Endodermal cell (in vitro differentiated cells): Measurements from ENCODE around the gene DNAJC1. TPM values are rescaled to one million over a fixed set of nuclear protein-coding genes. Genes with fewer than 3 reads are reported as not detected.

Experiments used
- DNase-seq: peaks from one replicate; pipeline ENCODE4 v3.0.0-alpha.2; 2017
- H3K27ac ChIP-seq: 2 replicates; pipeline ENCODE4 v1.5.1; 2013; ENCODE audit warnings: mild to moderate bottlenecking, low read depth, low read length, moderate library complexity
- H3K27me3 ChIP-seq: 2 replicates; pipeline ENCODE4 v1.6.1; 2013; ENCODE audit warnings: mild to moderate bottlenecking, low read length, moderate library complexity; ENCODE audit not compliant: insufficient read depth, control insufficient read depth, poor library complexity, severe bottlenecking
- H3K36me3 ChIP-seq: 2 replicates; pipeline ENCODE4 v1.7.0; 2013; ENCODE audit warnings: mild to moderate bottlenecking, low read length, moderate library complexity; ENCODE audit not compliant: control insufficient read depth, insufficient read depth
- H3K4me1 ChIP-seq: one replicate; pipeline ENCODE4 v1.7.0; 2013; ENCODE audit warnings: low read length; ENCODE audit not compliant: control insufficient read depth, insufficient read depth
- H3K4me3 ChIP-seq: 2 replicates; pipeline ENCODE4 v1.5.1; 2013; ENCODE audit warnings: mild to moderate bottlenecking, low read length, moderate library complexity
- H3K9ac ChIP-seq: 2 replicates; pipeline ENCODE4 v1.6.1; 2013; ENCODE audit warnings: mild to moderate bottlenecking, low read length, moderate library complexity; ENCODE audit not compliant: poor library complexity, severe bottlenecking; ENCODE audit errors: extremely low read depth
- H3K9me3 ChIP-seq: 2 replicates; pipeline ENCODE4 v1.6.1; 2013; ENCODE audit warnings: mild to moderate bottlenecking, low read length, moderate library complexity; ENCODE audit not compliant: control insufficient read depth
- H3K27ac Mint-ChIP-seq: 2 replicates; pipeline ENCODE4 v1.8.0; 2020; ENCODE audit warnings: mixed read lengths
- H3K27me3 Mint-ChIP-seq: 2 replicates; pipeline ENCODE4 v1.8.0; 2021; ENCODE audit warnings: mild to moderate bottlenecking, mixed read lengths; ENCODE audit not compliant: insufficient read depth
- H3K36me3 Mint-ChIP-seq: 2 replicates; pipeline ENCODE4 v1.8.0; 2020; ENCODE audit warnings: low read depth, mixed read lengths
- H3K4me1 Mint-ChIP-seq: 2 replicates; pipeline ENCODE4 v1.8.0; 2020; ENCODE audit warnings: mixed read lengths
- H3K4me3 Mint-ChIP-seq: 2 replicates; pipeline ENCODE4 v1.8.0; 2020; ENCODE audit warnings: mild to moderate bottlenecking, moderate library complexity, mixed read lengths
- H3K9me3 Mint-ChIP-seq: 2 replicates; pipeline ENCODE4 v1.8.0; 2020; ENCODE audit warnings: mild to moderate bottlenecking, mixed read lengths
- CTCF ChIP-seq: fragments of 200-600 bp; sonication (generic); conservative IDR thresholded peaks from 2 replicates; pipeline ENCODE4 v1.5.0; 2021; ENCODE audit warnings: antibody characterized with exemption, mild to moderate bottlenecking
- WGBS, 2 experiments: methylation state at CpG; one replicate each; pipeline versions ENCODE4 v1.1.5 to v1.1.7; 2013; ENCODE audit warnings: missing lambda C conversion rate in 2 of 2, mixed read lengths in 1 of 2; ENCODE audit not compliant: insufficient coverage in 1 of 2, insufficient read length in 1 of 2; 5-methylcytosine and 5-hydroxymethylcytosine counted together
- total RNA-seq, 2 donors: library from RNA; stranded (reverse); fragmentation: NEBNext Ultra II Directional in 1 of 2; extraction: Animal tissue kit (Norgen Biotek cat#: 25700) in 1 of 2; gene quantifications; 2 replicates in 1 of 2; 3 replicates in 1 of 2; pipeline ENCODE4 v1.2.1, GENCODE V29; 2021

Gene DNAJC1
- total RNA-seq, 2 donors from 2014 or later, result 23.5 to 30.4 TPM

- Histone ChIP-seq H3K27me3 (no peaks in the 10 kb centered on the region), H3K4me1 (peaks cover 7% of the 10 kb centered on the region), H3K27ac (no peak overlapping the region), H3K9ac (no peak overlapping the region), H3K9me3 (peaks cover 20% of the 10 kb centered on the region), H3K36me3 (no peaks in the 10 kb centered on the region), H3K4me3 (peak overlapping the region; percentile 8)
- 36 to 83% methylated on average over 1 to 3 of the region's 3 CpGs for WGBS, 2 experiments
- Mint-ChIP-seq H3K27me3 (no peaks in the 10 kb centered on the region), H3K4me1 (peaks cover 29% of the 10 kb centered on the region), H3K9me3 (peaks cover 18% of the 10 kb centered on the region), H3K4me3 (no peak overlapping the region), H3K27ac (peak overlapping the region; percentile 61), H3K36me3 (peaks cover 4% of the 10 kb centered on the region)
- no peak for TF ChIP-seq CTCF
- no peak for DNase-seq
Observed at GRCh38 chr10:22017283-22018020, 13.9 kb upstream of the DNAJC1 start.

- H3K27me3 Mint-ChIP-seq, result no peaks in the 10 kb centered on the region
- no peak overlapping the region for H3K4me3 Mint-ChIP-seq
- WGBS, 2 experiments, result 91 to 94% methylated on average over 5 of the region's 5 CpGs
- H3K27ac Mint-ChIP-seq, result no peak overlapping the region
- TF ChIP-seq CTCF, result no peak
- Histone ChIP-seq H3K4me3 (no peak overlapping the region), H3K9ac (no peak overlapping the region), H3K27ac (no peak overlapping the region), H3K4me1 (peaks cover 7% of the 10 kb centered on the region), H3K27me3 (no peaks in the 10 kb centered on the region), H3K36me3 (no peaks in the 10 kb centered on the region), H3K9me3 (peaks cover 20% of the 10 kb centered on the region)
- H3K36me3 Mint-ChIP-seq, result peaks cover 4% of the 10 kb centered on the region
- H3K9me3 Mint-ChIP-seq, result peaks cover 18% of the 10 kb centered on the region
- peaks cover 33% of the 10 kb centered on the region for H3K4me1 Mint-ChIP-seq
- DNase-seq, result no peak
Observed at GRCh38 chr10:22016046-22016705, 12.6 kb upstream of the DNAJC1 start.

GRCh38 chr10:22010973-22011408 is 7.5 kb upstream of the DNAJC1 start:
- Mint-ChIP-seq H3K36me3 (no peaks in the 10 kb centered on the region), H3K9me3 (peaks cover 2% of the 10 kb centered on the region), H3K4me1 (peaks cover 16% of the 10 kb centered on the region), H3K27me3 (no peaks in the 10 kb centered on the region), H3K4me3 (no peak overlapping the region), H3K27ac (no peak overlapping the region)
- H3K27me3 ChIP-seq, result no peaks in the 10 kb centered on the region
- H3K9ac ChIP-seq, result no peak overlapping the region
- H3K27ac ChIP-seq, result no peak overlapping the region
- 100% methylated on average over 1 of the region's 1 CpG; no CpG with 5 or more reads in 1 of the 2 experiments for WGBS, 2 experiments
- peaks cover 2% of the 10 kb centered on the region for H3K4me1 ChIP-seq
- peak; percentile 78 for TF ChIP-seq CTCF
- peaks cover 4% of the 10 kb centered on the region for H3K9me3 ChIP-seq
- no peak overlapping the region for H3K4me3 ChIP-seq
- DNase-seq, result no peak
- no peaks in the 10 kb centered on the region for H3K36me3 ChIP-seq
